ENCODE data around the gene HLA-G.

Gene HLA-G

DNA sequence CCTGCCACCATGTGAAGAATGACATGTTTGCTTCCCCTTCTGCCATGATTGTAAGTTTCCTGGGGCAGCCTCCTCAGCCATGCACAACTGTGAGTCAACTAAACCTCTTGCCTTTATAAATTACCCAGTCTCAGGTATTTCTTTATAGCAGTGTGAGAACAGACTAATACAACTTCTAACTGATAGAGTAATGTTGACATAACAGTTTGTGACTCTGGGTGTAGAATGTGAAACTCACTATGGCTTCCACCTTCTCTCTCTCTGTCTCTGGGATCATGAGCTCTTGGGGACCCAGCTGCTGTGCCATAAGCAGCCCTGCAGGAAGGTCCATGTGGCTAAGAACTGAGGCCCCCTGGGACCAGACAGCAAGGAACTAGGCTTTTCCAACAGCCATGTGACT is 3.5 kb upstream of the HLA-G start:
- no peak for DNase-seq

DNA sequence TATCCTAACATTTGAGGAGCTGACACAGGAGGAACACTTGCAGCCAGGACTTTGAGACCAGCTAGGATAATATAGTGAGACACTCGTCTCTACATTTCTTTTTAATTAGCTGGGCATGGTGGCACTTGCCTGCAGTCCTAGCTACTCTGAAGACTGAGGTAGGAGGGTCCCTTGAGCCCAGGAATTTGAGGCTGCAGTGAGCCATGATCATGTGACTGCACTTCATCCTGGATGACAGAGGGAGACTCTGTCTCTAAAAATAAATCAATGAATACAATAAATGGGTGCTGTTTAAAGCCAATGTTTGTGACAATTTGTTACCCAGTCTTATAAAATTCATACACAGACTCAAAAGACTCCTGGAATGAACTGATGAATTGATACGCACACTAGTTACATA is 1.8 kb upstream of the HLA-G start:
- DNase-seq: no peak

DNA sequence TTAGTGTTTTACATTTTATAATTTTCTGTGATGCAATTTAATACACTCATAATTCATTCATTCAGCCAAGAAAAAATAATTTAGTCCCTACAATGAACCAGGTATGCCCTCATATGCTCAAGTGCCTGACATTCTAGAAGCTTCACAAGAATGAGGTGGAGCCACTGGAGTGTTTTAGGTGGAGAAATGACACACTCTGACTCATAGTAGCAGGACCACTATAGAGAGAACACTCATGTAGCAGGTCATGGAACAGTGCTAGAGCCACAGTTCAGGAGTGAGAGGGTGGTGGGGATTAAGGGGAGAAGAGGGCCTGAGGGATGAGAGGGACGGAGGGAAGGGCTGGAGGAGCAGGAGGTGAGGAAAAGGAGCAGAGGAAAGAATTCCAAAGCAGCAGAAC is 1.4 kb upstream of the HLA-G start:
- DNase-seq: no peak

DNA sequence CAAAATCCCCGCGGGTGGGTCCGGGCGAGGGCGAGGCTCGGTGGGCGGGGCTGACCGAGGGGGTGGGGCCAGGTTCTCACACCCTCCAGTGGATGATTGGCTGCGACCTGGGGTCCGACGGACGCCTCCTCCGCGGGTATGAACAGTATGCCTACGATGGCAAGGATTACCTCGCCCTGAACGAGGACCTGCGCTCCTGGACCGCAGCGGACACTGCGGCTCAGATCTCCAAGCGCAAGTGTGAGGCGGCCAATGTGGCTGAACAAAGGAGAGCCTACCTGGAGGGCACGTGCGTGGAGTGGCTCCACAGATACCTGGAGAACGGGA is 809 bp downstream of the HLA-G start:
- no peak for DNase-seq

DNA sequence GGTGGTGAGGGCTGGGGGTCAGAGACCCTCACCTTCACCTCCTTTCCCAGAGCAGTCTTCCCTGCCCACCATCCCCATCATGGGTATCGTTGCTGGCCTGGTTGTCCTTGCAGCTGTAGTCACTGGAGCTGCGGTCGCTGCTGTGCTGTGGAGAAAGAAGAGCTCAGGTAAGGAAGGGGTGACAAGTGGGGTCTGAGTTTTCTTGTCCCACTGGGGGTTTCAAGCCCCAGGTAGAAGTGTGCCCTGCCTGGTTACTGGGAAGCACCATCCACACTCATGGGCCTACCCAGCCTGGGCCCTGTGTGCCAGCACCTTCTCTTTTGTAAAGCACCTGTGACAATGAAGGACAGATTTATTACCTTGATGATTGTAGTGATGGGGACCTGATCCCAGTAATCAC is 2.1 kb downstream of the HLA-G start:
- no peak for DNase-seq

DNA sequence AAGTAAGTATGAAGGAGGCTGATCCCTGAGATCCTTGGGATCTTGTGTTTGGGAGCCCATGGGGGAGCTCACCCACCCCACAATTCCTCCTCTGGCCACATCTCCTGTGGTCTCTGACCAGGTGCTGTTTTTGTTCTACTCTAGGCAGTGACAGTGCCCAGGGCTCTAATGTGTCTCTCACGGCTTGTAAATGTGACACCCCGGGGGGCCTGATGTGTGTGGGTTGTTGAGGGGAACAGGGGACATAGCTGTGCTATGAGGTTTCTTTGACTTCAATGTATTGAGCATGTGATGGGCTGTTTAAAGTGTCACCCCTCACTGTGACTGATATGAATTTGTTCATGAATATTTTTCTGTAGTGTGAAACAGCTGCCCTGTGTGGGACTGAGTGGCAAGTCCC is 2.8 kb downstream of the HLA-G start:
- no peak for DNase-seq

DNA sequence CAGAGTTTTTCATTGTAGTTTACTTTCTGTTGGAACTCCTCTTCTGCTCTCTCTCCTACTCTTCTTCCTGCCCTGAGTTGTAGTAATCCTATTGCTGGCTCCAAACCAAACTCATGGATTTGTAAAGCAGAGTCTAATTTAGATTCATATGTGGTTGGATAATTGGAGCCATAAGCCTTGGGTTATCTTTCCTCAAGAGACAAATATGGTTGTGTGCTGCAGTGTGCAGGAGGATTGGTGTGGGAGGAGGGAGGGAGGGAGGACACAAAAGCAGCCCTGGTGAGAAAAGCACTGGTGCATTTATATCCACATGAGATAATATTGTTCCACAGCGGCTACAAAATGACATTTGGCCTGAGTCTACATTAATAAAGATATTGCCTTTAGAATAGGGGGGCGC is 4.2 kb downstream of the HLA-G start:
- no peak for DNase-seq

DNA sequence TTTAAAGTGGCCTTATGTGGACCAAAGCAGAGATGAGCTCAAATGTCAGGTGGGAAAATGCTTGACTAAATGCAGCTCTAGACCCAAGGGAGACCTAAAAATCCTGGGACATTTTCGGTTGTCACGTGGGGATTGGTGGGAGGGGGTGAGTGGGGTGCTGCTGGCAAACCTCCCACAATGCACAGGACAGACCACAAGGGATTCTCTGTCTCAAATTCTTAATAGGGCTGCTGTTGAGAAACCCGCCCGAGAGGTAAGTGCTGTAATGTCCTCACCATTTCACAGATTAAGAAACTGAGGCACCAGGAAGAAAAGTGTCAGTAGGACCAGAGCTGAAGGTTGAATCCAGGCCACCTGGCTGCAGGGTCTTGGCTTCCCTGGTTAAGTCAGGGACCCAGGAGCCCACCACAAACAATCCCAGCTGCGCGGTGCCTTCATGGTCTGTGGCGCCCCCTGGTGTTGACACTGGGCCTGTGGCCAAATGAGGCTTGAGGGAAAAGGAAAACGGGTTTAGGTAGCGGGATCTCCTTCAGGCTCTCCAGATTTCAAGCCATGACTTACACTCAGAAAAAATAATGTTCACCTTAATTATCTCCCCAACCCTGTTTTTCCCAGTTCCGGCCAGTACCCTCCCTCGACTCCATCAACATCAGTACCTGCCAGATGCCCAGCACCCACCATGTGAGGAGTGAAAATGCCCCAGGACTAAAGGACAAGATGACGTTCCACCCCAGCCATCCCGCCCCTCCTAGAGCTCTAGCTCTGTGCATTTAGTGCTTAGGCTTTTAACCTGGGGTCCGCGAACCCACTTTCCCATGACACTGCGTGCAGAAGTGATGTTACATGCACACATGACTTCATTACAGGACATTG is 7.2 kb downstream of the HLA-G start:
- DNase-seq: no peak

DNA sequence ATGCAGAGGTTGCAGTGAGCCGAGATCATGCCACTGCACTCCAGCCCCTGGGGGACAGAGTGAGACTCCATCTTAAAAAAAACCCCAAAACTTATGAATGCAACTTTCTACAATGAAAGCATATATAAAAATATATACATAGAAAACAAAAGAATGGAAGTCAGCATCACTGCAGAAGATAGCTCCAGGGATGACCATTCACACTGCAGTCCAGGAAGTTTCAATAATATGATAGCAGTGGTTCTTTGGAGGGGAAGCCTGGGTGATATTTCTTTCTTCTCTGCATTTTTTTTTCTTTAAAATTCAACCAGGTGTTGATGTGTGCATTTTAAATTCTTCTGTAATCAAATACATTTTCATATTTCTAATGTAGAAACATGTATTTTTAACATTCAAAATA is 12.3 kb downstream of the HLA-G start:
- no peak for DNase-seq

DNA sequence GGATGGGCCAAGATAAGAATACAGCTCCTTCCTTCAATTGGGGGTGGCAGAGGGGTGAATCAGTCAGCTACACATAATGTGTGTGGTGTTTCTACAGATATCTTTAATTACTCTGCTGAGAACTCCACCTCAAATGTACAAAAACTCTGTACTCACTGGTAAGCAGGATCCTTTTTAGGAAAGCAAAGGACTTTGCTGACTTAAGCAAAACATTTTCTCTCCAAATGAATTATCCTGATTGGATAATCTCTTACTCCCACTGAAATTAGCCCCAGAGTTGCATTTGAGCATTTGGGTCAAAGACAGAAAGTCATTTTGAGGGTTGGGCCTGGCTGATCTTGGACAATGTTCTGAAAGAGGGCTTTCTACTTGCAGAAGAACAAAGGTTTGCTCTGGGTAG is 13.4 kb downstream of the HLA-G start:
- no peak for DNase-seq

DNA sequence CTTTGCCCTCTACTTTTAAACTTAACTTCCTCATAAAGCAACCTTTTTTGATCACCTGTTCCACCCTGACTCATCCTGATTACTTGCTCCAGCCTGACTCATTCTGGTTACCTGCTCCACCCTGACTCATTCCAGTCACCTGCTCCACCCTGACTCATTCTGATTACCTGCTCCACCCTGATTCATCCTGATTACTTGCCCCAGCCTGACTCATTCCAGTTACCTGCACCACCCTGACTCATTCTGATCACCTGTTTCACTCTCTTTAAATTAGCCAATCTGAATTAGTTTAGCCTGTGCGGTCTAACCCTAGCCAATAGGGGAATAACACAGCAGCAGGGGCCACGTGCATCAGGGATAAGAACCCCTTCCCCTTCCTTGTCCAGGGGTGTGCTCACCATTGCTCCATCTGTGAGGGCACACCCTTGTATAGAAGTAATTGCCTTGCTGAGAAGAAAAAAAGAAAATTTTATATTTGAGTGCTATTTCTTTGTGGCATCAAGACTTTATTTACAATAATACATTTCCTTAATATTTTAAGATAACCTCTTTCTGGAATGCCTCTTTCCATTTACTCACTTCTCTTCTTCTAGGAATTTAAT is 17.9 kb downstream of the HLA-G start:
- no peak for DNase-seq

DNA sequence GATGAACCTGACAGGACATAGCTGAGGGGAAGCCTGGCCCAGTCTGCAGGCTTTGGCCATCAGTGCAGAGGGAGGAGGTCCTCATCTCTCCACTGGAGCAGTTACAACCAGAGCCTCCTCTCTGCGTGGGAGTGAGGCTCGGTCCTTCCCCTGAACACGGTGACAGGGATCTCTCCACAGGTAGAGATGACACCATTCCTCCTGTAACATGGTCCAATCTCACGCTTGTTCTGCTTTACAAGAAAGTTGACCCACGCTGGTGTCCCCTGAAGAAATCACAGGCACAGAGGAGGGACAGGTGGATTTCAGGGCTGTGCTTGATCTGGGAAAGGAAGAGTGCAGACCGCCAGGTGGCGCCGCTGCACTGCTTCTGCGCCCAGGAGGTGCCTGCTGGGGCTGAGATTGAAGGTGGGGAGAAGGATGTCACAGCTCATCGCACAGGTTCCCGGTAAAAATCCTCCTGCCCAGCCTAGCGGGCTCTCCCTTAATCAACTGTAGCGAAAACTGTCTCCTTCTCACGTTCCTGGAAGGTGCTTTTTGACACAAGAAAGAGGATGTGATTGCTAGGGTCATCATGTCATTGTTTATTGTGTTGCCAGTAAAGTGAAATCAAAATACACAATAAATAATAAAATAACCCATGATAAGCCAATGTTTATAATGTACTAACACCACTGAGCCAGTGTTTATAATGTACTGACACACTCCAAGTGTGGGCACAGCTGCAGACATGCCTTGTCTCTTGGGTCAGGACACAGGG is 20.4 kb downstream of the HLA-G start:
- DNase-seq: no peak

DNA sequence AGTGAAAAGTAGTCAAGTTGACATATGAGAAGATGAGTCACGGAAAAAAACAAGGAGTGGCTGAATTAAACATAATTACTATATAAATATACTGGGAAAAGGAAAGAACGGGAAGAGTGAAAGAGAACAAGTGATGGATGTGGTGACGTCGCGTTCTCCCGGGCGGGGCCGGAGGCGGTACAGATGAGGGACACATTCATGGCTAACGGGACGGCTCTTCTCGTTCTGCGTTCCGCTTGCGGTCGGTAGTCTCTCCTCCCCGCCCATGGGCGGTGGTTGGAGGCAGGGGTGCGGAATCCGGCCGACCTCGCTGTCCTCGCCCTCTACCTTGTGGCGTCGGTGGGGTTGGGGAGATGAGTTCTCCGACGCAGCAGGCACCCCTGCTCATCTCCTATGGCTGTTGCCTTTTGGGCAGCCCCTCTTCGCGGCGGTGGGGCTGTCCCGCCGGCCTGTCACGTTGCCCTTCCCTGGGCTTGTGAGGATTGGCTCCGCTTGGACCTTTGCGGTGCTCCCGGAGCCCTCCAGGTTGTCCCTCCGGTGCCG is 22.5 kb downstream of the HLA-G start:
- DNase-seq: no peak

DNA sequence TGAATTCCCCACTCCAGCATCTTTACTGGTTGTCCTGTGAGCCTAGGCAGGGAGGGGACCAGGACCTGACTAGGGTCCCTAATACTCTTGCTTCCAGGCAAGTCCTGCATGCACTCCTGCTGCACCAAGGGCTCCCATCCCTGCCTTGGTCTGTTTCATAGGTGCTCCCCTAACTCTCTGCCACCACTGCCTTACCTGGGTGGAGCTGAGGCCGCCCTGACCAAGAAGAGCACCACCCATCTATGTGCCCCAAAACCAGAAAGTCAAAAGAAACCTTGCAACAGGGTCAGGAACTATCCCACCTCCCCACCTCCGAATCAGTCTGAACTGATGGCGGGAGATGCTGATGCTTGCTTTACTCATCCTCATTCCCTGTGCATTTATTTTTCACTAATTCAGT is 23.6 kb downstream of the HLA-G start:
- DNase-seq: no peak

DNA sequence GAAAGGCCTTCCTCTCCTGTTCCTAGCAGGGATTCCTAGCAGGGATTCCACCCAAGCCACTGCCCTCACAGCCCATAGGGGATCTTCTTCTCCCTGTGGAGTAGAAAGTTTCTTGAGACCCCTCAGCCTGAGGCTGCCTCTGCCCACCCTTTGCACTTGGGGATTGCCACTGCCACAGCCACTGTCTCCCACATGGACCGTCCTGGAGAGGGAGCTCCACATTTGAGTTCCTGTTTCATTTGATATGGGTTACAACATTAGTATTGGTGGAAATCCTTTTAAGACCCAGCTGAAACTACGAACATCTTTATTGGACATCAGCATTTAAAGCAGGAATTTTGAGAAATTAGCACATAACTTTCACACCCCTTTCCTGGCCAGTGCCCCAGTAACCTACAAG is 25.6 kb downstream of the HLA-G start:
- no peak for DNase-seq

DNA sequence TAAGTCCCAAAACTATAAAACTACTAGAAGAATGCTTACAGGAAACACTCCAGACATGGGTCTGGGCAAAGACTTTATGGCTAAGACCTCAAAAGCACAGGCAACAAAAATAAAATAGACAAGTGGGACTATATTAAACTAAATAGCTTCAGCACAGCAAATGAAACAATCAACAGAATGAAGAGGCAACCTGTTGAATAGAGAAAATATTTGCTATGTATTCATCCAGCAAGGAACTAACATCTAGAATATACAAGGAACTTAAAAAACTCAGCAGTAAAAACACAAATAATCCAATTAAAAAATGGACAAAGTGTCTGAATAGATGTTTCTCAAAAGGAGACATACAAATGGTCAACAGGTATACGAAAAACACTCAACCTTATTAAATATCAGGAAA is 30.4 kb downstream of the HLA-G start:
- no peak for DNase-seq

DNA sequence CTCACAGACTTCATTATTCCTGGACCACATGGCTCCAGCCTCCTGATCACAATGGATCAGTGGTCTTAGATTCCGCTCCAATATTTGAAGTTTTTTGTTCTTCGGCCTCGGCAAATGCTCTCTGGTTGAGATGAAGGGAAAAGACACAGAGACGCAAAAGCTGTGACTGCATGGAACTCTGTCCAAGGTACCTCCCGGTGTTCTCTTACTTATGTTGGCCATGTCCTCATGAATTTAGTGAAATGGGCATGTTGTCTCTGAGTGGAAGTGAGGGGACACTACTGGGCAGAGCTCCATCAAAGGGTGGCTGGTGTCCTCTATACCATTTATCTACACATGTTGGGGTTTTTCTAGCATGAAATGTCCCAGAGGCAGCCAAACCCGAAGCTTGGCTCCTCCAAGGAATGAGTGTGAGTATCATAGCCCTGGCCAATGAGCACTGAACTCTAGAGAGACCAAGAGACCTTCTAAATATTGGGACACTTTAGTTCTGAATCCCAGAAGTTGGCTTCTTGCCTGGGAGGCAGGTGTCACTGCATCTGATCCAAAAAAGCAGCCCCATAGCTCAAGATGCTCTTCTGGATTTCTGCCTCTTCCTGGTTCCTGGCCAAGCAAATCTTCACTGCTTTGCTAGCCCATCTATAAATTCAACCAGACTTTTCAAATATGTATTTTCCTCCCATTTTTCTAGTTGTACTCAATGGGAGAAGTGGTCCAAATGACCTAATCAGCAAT is 34.1 kb downstream of the HLA-G start:
- no peak for DNase-seq

DNA sequence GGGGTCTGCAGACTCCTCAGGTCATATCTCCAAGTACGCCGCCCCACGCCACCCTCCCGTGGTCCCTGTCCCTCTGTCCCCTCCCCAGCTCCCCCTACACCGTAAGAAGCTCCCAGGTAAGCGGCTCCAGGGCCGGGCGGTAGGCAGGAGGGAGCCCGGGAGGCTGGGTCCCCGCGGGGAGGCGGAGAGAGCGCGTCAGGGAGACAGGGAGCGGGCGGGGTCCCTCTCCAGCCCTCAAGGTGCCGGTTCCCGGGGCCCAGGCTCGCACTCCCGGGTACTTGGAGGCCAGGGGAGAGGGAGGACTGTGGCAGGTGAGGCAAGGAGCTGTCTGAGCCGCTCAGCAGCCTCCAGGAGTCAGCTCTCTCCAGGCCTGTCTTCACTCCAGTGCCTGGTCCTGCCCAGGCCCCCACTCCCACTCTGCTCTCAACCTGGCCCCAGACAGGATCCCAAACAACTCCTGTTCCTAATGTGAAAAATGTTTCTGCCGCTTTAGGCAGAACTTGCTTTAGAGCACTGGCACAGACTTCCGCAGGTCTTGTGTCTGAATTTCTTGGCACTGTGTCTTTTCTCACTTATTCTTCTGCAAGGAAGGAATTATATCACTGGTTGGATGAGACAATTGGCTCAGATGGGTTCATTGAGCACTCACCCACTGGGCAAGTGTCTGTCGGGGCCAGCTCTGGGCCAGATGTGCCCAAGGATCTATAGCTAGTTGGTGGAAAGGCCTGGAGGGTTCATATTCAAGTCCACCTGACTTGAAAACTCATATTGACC is 36.6 kb downstream of the HLA-G start:
- no peak for DNase-seq

DNA sequence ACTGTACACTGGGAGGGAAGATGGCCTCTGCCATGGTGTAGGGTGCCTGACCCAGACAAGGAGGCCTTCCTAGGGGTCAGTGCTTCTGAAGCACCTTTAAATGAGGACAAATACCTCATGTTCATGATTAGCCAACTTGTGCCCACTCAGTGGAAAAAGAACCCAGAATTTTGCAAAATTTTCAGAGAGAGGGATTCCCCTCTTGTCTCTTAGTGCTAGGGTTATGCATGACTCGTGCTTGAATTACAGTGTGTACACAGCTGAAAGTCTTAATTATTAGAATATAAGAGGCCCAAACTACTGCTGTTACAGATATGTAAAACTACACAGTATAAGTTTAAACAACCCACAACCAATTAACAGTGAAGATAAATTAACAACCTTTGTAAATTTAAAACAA is 38.0 kb downstream of the HLA-G start:
- no peak for DNase-seq

DNA sequence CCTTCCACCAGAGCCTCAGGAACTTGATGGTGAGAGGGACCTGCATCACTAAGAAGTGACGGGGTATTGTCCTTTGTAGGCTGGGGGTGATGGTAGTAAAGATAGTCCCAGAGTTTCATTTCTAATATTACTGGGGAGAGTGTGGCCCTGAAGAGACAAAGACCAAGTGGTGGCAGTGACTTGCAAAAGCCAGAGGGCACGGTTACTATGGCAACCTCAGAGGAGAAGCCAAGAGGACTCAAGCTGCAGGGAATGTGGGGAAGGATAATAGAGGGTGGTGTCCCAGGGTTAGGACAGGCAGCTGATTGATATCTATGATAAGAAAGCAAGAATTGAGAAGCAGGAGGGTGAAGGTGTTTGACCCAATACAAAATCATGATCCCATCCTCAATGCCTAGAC is 42.5 kb downstream of the HLA-G start:
- DNase-seq: no peak

DNA sequence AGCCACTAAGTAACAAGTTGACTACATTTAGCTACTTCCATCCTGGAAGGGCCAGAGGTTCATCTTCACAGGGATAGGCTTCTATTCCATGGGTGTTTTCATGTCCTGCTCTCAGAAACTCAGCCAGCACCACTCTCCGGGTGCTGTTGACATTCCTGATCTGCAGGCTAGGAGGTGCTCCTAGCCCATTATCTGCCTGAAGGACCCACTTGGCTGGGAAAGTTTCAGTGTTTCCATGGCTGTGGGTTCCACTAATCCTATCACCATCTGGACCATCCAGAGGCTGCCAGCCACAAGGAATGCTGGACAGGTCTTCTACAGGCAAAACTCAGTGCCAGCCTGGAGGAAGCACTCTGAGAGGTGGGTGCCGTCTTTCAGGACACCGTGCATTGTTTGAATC is 45.2 kb downstream of the HLA-G start:
- no peak for DNase-seq

DNA sequence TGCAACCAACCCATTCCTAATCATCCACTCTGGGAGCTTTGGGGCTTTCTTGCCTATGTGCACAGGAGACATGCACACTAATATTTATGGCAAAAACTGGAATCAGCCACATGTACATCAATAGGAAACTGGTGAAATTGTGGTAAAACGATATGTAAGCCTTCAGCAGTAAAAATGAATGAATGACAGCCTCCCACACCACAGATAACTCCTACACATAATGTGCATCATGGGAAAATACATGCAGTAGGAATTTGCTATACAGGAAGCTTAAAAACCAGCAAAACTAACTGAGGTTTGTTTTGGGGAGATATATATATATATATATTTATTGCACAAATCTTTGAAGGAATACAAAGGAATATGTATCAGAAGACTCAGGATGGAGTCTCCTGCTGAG is 47.6 kb downstream of the HLA-G start:
- DNase-seq: no peak

Measured in NCI-H187 treated with DMSO at 0.1 percent for 48 hours (cell line).